ENCODE measurements around the gene MROH8.

MROH8 gene

DNA sequence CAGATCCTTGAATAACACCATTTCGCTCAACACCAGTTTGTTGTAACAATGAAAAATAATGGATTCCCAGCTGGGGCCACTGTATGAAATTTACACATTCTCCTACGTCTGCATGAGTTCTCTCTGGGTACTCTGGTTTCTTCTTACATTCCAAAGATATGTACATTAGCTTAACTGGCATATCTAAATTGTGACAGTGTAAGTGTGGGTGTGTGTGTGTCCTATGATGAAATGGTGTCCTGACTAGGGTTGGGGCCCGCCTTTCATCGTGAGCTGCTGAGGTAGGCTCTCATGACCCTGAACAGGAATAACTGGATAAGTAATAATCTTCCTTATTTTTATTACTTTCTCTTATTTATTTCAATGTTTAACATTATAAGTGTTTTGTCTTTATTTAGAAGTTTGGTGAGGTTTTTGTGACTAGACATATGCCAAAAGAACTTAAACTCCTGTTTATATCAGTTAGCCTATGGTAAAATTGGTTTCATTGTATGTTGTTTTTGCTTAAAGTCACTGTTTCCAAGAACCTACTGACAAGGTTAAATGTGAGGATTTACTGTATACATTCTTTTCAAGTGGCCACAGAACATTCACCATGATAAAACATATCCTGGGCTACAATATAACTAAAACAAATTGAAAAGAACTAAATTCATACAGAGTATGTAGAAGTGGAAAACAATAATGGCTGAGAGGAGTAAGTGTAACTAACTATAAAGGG, 126.0 kb downstream of the MROH8 start:
- Histone ChIP-seq H3K9ac (ENCODE audit: low read length) (no peak overlapping the region), H3K36me3 (ENCODE audit: control insufficient read depth, insufficient read depth, low read length) (no peaks in the 10 kb centered on the region), H3K4me1 (ENCODE audit: control insufficient read depth, insufficient read depth, low read length) (no peaks in the 10 kb centered on the region), H3K27ac (ENCODE audit: low read depth, low read length) (no peak overlapping the region), H3K4me3 (ENCODE audit: low read length) (no peak overlapping the region), H3K27me3 (ENCODE audit: control insufficient read depth, insufficient read depth, low read length) (no peaks in the 10 kb centered on the region)

All from rectal smooth muscle tissue (tissue), 1 donor.